Retina (tissue), 1 donor: ENCODE measurements around the gene FAM50A.
A peak's percentile ranks its signal among the peaks of the same experiment; 100 is the strongest.

Experiments used
- DNase-seq: peaks from one replicate; pipeline ENCODE4 v3.0.0-alpha.2; 2016

FAM50A gene

GRCh38 chrX:154440623-154441357 lies 3.2 kb upstream of the FAM50A start:
- DNase-seq = no peak

GRCh38 chrX:154441564-154441963 lies 2.4 kb upstream of the FAM50A start:
- no peak for DNase-seq

DNA sequence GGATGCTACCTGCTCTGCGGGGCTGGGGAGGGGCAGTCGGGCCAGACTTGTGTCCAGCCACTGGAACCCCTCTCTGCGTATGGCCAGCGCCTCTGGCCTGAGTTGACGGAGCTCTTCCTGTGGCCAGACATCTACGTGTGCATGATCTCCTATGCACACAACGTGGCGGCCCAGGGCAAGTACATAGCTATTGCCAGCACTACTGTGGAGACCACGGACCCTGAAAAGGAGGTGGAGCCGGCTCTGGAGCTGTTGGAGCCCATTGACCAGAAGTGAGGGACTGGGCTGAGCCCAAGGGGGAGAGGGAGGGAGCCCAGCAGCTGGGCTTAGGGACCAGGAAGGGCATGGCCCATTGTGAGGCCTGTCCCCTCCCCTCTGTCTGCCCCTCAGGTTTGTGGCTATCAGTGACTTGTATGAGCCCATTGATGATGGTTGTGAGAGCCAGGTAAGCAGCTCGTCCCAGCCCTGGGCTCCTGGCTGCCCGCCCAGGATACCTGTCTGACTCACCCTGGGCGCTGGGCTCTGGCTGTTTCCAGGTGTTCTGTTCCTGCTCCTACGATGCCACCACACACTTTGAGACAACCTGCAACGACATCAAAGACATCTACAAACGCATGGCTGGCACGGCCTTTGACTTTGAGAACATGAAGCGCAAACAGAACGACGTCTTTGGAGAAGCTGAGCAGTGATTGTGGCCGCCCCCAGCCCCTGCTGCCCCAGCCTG lies 1.8 kb upstream of the FAM50A start:
- no peak for DNase-seq

- peak; percentile 28 for DNase-seq
Measured at GRCh38 chrX:154443479-154443910, 446 bp upstream of the FAM50A start.

- no peak for DNase-seq
Measured at GRCh38 chrX:154444755-154445246, 860 bp downstream of the FAM50A start.

DNA sequence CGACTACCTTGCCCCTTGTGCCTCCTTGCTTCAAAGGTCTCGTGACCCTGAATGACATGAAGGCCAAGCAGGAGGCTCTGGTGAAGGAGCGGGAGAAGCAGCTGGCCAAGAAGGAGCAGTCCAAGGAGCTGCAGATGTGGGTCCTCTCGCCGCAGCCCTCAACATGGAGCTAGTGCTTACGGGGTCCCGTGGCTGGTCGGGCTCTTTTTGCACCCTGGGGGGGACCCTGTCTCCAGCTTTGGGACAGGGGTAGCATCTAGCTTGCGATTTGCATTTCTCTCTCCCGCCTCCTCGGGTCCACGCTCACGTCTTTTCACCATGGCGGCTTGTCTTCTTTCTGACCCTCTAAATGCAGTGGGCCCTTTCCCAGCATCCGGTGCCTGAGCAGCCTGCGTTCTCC lies 1.8 kb downstream of the FAM50A start:
- DNase-seq = no peak

DNA sequence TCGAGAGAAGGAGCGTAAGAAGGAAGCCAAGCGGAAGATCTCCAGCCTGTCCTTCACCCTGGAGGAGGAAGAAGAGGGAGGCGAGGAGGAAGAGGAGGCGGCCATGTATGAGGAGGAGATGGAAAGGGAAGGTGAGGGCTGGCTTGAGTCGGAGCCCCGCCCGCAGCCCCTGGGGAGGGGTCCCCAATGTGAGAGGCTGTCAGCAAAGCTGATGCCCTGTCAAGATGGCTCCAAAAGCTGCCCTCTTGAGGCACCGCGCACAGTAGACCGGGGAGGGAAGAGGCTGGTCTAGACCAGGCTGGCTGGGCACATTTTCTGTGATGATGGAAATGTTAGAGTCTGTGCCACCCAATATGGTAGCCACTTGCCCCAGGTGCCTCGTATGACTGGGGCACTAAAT lies 2.5 kb downstream of the FAM50A start:
- no peak for DNase-seq

- DNase-seq = no peak
Measured at GRCh38 chrX:154448484-154448883, 4.5 kb downstream of the FAM50A start.

- DNase-seq = no peak
Measured at GRCh38 chrX:154449618-154450017, 5.7 kb downstream of the FAM50A start.

GRCh38 chrX:154450312-154450711 lies 6.4 kb downstream of the FAM50A start:
- DNase-seq = no peak

GRCh38 chrX:154452823-154453222 lies 8.9 kb downstream of the FAM50A start:
- DNase-seq = no peak

DNA sequence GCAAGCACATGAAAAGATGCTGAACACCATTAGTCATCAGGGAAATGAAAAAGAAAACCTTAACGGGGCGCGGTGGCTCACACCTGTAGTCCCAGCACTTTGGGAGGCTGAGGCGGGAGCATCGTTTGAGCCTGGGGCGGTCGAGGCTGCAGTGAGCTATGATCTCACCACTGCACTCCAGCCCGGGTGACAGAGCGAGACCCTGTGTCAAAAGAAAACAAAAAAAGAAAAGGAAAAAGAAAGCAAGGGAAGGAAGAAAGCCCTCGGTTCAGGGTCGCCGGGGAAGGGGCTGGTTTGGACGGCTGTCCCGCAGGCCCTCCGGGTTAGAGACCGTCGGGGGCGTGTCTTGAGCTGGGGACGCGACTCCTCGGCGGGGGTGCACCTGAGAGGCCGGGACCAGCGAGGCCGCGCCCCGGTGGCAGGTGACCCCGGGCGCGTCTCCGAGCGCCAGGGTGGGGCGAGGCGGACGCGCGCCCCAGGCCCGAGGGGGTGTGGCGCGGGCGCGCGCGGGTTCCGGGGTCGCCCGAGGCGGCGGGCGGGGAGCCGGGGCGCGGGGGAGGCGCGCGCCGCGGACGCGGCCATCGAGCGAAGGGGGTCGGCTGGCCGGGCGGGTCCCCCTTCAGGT lies 13.7 kb downstream of the FAM50A start:
- peak; percentile 52 for DNase-seq

DNA sequence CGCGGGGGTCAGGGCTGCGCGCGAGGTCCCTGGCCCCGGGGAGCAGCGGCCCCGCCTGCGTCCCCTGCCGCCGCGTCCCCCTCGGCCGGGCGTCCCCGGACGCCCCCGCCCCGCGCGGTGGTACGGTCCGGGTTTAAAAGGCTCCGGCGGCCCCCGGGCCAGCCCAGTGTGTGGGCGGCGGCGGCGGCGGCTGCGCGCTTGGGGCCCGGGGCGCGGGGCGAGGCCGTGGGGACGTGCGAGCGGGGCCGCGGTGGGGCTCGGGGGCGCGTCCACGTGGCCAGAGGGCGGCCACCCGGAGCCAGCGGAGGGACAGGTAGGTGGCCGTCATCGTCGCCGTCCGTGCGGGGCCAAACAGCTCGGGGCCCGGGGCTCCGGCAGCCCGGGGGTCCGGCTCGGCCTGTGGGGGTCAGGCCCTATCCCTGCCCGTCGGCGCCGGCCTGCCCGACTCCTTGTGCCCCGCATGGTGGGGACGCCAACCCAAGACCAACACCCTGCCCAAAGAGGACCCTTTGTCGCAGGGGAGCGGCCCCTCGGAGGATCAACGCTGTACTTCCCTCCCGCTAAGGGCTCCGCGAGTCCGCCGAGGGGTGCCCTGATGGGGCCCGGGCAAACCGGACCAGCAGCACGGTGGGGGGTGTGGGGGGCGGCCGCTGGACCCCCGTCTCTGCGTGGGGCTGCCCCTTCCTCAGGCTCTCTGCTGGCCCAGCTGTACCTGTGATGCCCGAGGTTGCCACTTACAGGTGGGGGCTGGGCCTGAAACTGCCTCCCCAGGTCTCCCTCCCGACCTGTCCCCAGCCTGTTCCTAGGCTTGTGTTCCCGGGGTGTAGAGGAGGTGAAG lies 14.4 kb downstream of the FAM50A start, which contains the start of gene PLXNA3:
PLXNA3 (plus strand) TSS at position 166 of the 838 bp plus-strand sequence. CDS start 1,903 bp downstream, outside the sequence.
- DNase-seq = peak; percentile 31

DNA sequence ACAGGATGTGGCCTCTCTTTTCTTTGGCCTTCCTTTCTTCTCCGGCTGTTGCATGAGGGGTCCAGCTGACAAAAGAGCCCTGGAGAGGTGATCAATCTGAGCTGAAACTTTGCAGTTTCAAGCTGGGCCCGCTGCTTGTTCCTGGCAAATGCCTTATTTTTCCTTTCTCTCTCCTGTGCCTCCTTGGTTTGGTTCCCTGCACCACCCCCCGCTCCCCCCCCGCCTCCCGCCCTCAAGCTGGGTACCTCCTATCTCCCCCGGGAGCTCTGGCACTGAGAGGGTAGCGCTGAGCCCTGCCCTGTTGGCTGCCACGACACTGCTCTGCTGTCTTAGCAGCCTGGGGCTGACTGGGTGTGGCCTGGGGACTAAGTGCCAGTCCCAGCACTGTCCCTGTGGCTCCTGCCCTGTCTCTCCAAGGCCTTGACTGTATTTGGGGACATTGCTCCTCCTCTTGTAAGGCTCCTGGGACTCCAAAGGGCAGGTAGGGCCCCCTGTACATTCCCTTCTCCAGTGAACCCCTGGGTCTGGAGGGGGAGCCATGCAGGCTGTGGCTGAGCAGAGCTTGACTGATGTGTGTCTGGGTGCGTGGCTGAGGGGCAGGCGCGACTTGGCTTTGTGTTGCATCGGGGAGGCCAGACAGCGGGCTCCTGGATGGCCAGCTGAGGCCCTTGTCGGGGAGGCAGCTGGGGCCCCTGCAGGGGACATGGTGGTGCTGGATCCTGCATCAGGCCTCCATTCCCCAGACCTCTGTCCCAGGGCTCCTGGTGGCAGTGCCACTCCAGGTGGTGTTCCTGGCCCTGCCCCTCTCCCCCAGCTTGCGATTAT lies 15.2 kb downstream of the FAM50A start:
- DNase-seq = no peak

GRCh38 chrX:154459832-154460231 lies 15.9 kb downstream of the FAM50A start:
- DNase-seq = peak; percentile 40

GRCh38 chrX:154460326-154460725 lies 16.4 kb downstream of the FAM50A start:
- DNase-seq = peak; percentile 20

DNA sequence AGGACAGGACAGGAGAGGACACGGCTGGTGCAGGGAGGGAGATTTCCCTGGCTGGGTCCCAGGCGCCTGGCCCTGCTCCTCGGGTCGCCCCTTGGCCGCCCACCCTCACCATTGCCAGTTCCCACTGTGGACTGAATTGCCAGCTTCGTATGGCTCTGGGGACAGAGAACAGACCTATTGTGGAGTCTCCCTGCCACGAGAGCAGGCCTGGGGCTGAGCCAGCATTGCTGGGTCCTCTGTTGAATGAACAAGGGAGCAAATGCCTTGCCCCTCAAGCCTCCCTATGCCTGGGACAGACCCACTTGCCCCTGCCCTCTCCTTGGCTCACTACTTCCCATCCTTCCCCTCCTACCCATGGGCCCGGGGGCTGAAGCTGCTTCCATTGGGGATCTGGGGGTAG lies 18.5 kb downstream of the FAM50A start:
- no peak for DNase-seq

DNA sequence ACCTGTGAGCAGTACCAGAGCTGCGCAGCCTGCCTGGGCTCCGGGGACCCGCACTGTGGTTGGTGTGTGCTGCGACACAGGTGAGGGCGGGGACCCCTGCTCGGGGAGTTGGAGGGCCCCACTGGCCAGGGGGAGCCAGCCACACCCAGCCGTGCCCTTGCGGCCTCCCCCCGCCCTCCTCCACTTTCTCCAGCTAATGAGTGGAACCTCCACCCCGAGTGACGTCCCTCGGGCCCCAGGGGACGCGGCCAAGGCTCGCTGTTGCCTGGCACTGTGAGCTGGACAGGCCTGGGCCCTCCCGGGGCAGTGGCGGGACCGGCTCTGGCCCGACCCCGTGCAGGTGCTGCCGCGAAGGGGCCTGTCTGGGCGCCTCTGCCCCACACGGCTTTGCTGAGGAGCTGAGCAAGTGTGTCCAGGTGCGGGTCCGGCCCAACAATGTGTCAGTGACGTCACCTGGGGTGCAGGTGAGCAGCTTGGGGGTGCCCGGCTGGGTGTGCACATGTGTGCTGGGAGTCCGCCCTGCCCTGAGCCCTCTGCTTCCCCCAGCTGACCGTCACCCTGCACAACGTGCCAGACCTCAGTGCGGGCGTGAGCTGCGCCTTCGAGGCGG lies 19.8 kb downstream of the FAM50A start:
- DNase-seq = no peak

- no peak for DNase-seq
Measured at GRCh38 chrX:154464806-154465365, 20.9 kb downstream of the FAM50A start.

DNA sequence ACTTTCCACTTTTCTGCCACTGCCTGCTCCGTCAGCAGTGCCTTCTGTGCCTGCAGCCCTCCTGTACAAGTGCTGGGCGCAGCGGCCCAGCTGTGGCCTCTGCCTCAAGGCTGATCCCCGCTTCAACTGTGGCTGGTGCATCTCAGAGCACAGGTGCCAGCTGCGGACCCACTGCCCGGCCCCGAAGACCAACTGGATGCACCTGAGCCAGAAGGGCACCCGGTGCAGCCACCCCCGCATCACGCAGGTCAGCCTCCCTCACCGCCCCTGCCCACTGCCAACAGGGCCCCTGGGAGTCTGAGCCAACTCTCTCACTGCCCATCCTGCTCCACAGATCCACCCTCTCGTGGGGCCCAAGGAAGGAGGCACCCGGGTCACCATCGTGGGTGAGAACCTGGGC lies 21.7 kb downstream of the FAM50A start:
- DNase-seq = no peak

DNA sequence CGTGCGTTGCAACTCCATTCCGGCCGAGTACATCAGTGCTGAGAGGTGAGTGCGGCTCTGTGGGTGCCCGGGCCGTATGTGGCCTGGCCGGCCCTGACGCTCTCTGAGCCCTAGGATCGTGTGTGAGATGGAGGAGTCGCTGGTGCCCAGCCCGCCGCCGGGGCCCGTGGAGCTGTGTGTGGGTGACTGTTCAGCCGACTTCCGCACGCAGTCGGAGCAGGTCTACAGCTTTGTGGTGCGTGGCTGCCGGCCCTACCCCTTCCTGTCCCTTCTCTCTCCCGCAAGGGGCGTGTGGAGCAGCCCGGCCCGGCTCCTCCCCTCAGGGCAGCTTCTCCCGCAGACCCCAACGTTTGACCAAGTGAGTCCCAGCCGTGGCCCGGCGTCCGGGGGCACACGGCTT lies 22.1 kb downstream of the FAM50A start:
- no peak for DNase-seq
